A549 treated with GW870086 at 1 μM for 4 hours (cell line): ENCODE measurements around the gene MYH9. TPM values are rescaled to one million over a fixed set of nuclear protein-coding genes. Genes with fewer than 3 reads are reported as not detected.

Source experiments
- total RNA-seq: library from RNA; stranded (reverse); fragments of 200-300 nt; extraction: Qiagen RNA extraction; gene quantifications from 5 replicates; pipeline ENCODE4 v1.2.3, GENCODE V29; 2022; ENCODE audit warnings: low read depth

Gene MYH9
- total RNA-seq = 145 to 175 TPM (median 165 TPM) in 5 replicates

GRCh38 chr22:36387959-36388726, at the start of gene MYH9:
Gene MYH9 (minus strand): TSS chr22:36387967. CDS start chr22:36349236, 38,731 bp downstream.

DNA sequence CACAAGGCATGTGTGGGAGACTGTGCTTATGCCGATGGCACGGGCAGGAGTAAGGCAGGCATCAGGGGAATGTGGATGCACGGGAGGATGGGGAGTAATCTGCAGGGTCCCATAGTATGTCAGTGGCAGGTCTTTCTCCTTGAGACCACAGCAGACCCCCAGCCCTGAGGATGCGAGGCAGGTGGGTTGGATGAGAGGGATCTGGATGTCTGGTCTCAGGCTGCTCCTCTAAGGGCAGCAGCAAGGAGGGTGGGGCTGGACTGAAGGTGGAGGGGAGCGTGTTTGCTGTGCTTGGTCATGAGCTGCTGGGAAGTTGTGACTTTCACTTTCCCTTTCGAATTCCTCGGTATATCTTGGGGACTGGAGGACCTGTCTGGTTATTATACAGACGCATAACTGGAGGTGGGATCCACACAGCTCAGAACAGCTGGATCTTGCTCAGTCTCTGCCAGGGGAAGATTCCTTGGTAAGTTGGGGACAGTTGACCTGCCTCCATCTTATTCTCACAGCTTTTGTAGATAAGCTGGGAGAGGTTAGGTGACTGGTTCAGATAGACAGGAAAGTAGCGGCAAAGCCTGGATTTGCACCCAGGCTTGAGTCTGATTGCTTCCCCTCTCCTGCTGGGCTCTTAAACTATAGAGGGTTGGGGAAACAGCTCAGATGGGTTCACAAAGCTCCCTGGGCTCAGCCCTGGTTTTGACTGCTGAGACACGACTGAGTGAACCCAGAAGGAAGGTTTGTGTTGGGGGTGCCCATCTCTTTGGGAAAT, 134.8 kb downstream of the MYH9 start, which contains the start of gene APOL1:
Gene APOL1, plus strand, starts transcription at position 380 of the 769 bp plus-strand sequence. CDS start 1,823 bp downstream, outside the sequence.

GRCh38 chr22:36239401-36240171, 148.2 kb downstream of the MYH9 start, which contains the start of gene APOL2:
Gene APOL2 (minus strand): TSS chr22:36239527. CDS start chr22:36233162, 6,365 bp downstream.

Other genes with a start within 250 kb of the MYH9 start
- not detected in 5 replicates for gene APOL3, start 227.2 kb downstream of the MYH9 start, total RNA-seq
- 0.10 TPM in 1 of 5 replicates, not detected in the others for gene APOL4, start 186.2 kb downstream of the MYH9 start, total RNA-seq
- 43.4 to 53.1 TPM (median 50.6 TPM) in 5 replicates for gene APOL2, start 148.4 kb downstream of the MYH9 start, total RNA-seq
- 11.4 to 17.7 TPM (median 15.9 TPM) in 5 replicates for gene APOL1, start 134.8 kb downstream of the MYH9 start, total RNA-seq
- 57.7 to 69.9 TPM (median 67.3 TPM) in 5 replicates for gene TXN2, start 93.7 kb upstream of the MYH9 start, total RNA-seq
- 11.3 to 17.1 TPM (median 15.4 TPM) in 5 replicates for gene FOXRED2, start 119.1 kb upstream of the MYH9 start, total RNA-seq
- gene EIF3D, start 141.2 kb upstream of the MYH9 start, total RNA-seq = 150 to 203 TPM (median 154 TPM) in 5 replicates